Suprapubic skin (tissue), 4 donors: ENCODE data around the gene VCP.

ENCODE experiments used
- CTCF ChIP-seq, 2 donors: fragments of 200-600 bp in 1 of 2; fragments of 450-650 bp in 1 of 2; sonication (generic) in 1 of 2; IDR thresholded peaks; one replicate each; pipeline ENCODE4 v1.5.1; 2016 to 2019; ENCODE audit warnings: antibody characterized with exemption in 2 of 2, mild to moderate bottlenecking in 1 of 2, moderate library complexity in 1 of 2
- EP300 ChIP-seq: sonication (generic); formaldehyde crosslinking; IDR thresholded peaks from one replicate; pipeline ENCODE4 v1.6.1; 2017; ENCODE audit warnings: antibody characterized with exemption
- POLR2A ChIP-seq, 2 donors: fragments of 450-650 bp; IDR thresholded peaks; one replicate each; pipeline ENCODE4 v1.6.1; 2017; ENCODE audit warnings: antibody characterized with exemption in 2 of 2, mild to moderate bottlenecking in 2 of 2, moderate library complexity in 2 of 2
- POLR2AphosphoS5 ChIP-seq, 3 donors: sonication (generic); formaldehyde crosslinking; IDR thresholded peaks; one replicate each; pipeline ENCODE4 v1.6.1; 2017; ENCODE audit warnings: antibody characterized with exemption in 3 of 3

- TF ChIP-seq CTCF (IDR thresholded peaks at IDR 0.05) (no peak), POLR2A (IDR thresholded peaks at IDR 0.05) (no peak), POLR2AphosphoS5 (IDR thresholded peaks at IDR 0.05) (no peak), EP300 (no peak)
Measured at GRCh38 chr9:35010351-35010958, 62.0 kb downstream of the VCP start.
